D721Med (cell line): ENCODE results near the gene TMEM128.
"Not testable (repeated sequence)": the region's sequence is repeated elsewhere in the genome, so short reads cannot be mapped to it uniquely, and the experiment has no call there.

ENCODE experiments used
- DNase-seq: peaks from one replicate; pipeline ENCODE4 v3.0.0; 2011; ENCODE audit warnings: low spot score; ENCODE audit not compliant: insufficient read length
- FAIRE-seq: peaks from 2 replicates; lab custom pipeline; 2011; peaks lifted over from hg19 to GRCh38; lab: Jason Lieb, UNC
- CTCF ChIP-seq: IDR thresholded peaks from 2 replicates; pipeline ENCODE4 v1.5.1; 2012; ENCODE audit warnings: mild to moderate bottlenecking, control low read depth; ENCODE audit not compliant: insufficient read depth; ENCODE audit errors: missing control alignments

TMEM128 gene

DNA sequence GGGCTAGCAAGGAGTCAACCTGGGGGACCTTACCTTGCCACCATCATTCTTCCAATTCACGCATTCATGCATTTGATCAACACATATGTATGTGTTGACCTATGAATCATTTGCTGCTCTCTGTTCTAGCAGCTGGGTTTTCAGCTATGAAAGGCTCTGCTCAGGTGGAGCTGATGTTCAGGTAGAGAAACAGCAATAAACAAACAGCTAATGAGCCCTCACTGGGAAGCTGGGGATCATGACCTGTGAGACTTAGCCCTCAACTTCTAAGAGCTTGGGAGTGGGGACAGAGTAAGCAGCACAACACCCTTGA lies 19.7 kb downstream of the TMEM128 start:
- no peak for FAIRE-seq
- TF ChIP-seq CTCF, result no peak
- DNase-seq, result no peak

DNA sequence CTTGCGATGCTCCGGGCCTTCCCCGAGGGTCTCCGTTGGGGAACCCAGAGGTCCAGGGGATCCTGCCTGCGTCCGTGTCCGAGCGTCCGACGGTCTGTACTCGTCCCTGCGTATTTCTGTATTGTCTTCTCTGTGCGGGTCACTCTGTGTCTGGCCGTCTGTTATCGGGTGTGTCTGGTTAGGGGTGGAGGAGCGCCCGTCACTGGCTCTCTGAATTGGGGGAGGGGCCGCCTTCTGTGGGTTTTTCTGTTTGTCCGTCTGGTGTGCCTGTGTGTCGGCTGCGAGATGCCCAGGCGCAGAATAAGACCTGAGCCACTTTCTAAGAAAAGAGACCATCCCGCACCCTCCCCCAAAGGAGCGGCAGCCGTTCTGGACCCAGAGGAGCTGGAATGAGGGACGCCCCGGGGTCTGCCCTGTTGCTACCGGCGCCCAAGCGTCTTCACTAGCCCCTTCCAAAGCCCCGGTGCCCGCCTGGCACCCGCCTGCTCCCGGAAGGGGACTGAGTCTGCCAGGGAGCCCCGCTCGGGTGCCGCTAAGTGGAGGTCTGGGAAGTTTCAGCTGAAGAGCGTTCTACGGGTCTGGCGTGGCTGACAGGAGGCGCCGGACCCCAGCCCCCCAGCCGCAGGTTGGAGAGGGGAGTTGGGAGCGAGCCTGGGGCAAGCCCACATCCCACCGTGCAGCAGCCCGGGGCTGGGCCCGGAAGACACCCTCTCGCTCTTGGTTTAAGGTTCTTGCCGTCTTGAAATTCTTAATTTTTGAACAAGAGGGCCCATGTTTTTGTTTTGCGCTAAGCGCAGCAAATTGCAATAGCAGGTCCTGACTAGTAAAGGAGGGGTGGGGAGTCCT lies 20.3 kb downstream of the TMEM128 start:
- FAIRE-seq (no peak), DNase-seq (no peak)
- no peak for TF ChIP-seq CTCF

- no peak for TF ChIP-seq CTCF
- FAIRE-seq (no peak), DNase-seq (no peak)
These were observed 21.2 kb downstream of the TMEM128 start, which contains the start of gene OTOP1 for GRCh38 chr4:4226606-4227438. TSS of gene OTOP1 (minus strand) at chr4:4226929. CDS start at chr4:4226864, 65 bp downstream.

GRCh38 chr4:4225915-4226605 lies 22.0 kb downstream of the TMEM128 start:
- no peak for TF ChIP-seq CTCF
- FAIRE-seq (no peak), DNase-seq (no peak)

GRCh38 chr4:4217113-4217512 lies 30.9 kb downstream of the TMEM128 start:
- no peak for TF ChIP-seq CTCF
- no peak for DNase-seq
- no peak for FAIRE-seq

DNA sequence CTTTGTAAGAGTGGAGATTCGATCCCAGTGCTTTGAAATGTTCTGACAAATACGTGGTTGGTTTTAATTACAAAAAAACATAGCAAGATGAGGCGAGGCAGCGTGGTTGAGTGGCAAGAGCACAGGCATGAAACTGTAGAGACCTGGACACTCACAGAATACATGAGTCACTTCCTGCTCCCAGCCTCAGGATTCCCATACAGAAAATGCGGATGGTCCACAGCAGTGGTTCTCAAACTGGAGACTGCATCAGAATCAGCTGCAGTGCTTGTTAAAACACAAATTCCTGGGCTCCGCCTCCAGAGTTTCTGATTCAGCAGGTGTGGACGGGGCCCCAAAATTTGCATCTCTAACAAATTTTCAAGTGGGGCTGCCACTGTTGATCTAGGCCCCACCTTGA lies 31.4 kb downstream of the TMEM128 start:
- DNase-seq (no peak), FAIRE-seq (no peak)
- TF ChIP-seq CTCF, result no peak

GRCh38 chr4:4213674-4214073 lies 34.3 kb downstream of the TMEM128 start:
- not testable (repeated sequence) for DNase-seq, FAIRE-seq
